ENCODE results near the gene WSCD1. TPM values are rescaled to one million over a fixed set of nuclear protein-coding genes. Genes with fewer than 3 reads are reported as not detected.

The WSCD1 gene
- total RNA-seq (2014; rRNA removed; shearing (Covaris generic); ENCODE audit: low replicate concordance), result 38.6 and 45.7 TPM in 2 replicates

DNA sequence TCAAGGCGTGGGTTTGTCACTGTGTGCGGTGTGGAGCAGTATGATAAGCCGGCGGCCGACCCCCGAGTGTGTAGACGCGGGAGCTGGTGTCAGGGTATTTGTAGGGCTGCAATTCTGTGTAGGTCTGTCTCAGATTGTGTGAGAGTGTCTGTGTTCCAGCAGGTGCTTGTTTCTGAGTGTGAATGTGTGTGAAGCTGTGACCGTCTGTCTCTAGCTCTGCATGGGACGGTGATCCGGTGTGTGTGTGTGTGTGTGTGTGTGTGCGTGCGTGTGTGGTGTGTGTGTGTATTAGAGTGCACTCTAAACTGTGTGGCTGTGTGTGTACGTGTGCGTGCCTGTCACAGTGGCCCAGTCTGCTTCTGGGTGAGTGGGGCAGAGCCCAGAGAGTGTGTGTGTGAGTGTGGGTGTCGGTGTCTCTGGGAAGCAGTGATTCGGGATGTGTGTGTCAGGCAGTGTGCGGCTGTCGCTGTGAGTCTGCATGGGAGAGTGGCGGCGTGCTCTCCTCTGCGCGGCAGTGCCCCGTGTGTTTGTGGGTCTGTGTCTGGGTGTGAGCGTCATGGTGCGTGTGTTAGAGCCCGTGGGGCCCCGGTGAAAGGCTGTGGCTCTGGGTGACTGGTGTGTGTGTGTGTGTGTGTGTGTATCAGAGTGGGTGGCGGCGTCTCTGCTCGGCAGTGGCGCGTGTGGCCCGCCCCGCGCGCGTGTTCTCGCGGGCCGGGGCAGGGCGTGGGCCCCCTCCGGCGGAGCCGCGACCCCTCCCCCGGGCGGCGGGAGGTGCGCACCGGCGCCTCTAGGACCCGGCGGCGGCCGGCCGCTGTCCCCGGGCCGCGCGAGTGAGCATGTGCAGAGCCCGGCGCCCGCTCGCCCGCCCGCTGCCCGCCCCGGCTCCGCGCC lies at the start of gene WSCD1:
WSCD1 (plus strand) TSS at position 841 of the 891 bp plus-strand sequence. CDS start 10,280 bp downstream, outside the sequence.
- DNase-seq (ENCODE audit: low read depth), result peak; percentile 59
- in situ Hi-C loops (cut with HindIII; ENCODE audit: low pct_unique_long_range_greater_than_20kb, low sequenced_read_pairs), result no loop called here

DNA sequence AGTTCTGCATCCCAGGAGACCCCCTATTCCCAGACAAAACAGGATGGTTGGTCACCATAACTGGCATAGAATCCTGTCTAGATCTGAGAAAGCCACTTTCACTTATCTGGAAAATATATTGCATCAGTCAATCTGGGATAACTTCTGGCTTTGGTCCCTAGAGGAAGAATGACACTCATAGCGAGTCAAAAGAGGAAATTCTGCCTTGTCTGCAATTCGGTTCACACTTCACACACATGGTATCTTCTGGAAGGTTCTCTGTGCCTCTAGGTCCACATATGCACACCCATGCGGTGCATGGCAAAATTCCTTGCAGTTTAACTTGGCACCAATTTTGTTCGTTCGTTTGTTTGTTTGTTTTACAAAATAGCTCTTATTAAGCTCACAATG lies 49.2 kb upstream of the WSCD1 start:
- DNase-seq (ENCODE audit: low read depth), result no peak

DNA sequence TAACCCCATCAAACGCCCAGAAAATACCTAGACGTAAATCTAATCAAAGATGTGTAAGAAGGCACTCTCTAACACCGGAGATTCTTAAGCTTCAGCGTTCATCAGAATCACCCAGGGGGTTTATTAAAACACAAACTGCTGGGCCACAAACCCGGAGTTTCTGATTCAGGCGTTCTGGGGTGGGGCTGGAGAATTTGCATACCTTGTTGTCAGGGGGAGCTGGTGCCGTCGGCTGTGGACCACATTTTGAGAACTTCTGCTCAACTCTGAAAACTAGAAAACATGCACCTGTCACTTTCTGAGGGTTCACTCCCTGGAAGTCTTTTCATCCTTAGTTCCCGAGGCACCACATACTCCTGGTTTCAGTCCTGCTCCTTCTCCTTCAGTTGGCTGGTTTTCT lies 48.6 kb upstream of the WSCD1 start:
- no peak for DNase-seq (ENCODE audit: low read depth)
- in situ Hi-C loops (cut with HindIII; ENCODE audit: low pct_unique_long_range_greater_than_20kb, low sequenced_read_pairs), result no loop called here

More for the DNA sequence above, 49.2 kb upstream of the WSCD1 start:
- in situ Hi-C loops (cut with HindIII; ENCODE audit: low pct_unique_long_range_greater_than_20kb, low sequenced_read_pairs), result no loop called here

DNA sequence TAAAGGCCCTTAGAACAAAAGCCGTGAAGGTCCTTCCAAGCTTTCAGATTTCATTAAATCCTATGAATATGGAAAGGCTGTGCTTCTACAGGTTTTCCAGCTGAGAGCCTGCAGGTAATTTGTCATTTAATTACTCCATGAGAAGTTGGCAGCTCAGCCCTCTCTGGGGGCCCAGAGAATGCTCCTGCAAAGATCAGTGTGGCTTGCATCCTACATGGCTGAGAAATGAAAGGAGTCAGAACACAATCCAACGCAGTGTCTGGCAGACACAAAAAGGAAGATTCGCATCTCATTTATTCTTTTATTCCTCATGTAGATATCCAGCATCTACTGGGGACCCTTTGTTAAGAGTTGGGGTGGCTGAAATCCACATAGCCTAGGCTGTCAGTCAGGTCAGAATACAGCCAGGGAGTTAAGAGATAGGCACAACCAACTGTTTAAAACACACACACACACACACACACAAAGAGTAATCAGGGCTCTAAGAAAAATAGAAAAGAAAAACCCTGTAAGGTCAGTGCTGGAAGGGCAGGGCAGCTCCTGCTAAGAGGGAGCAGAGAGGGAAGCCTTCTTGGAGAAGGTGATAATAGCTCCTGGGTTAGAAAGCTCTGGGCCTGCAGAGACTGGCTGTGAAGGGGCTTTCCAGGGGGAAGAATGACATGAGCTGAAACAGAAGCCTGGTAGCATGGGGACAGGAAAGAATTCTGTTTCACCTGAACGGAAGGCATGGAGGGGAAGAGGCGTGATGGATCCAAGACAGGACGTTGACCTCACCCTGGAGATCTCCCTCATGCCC lies 46.9 kb upstream of the WSCD1 start:
- no peak for DNase-seq (ENCODE audit: low read depth)
- in situ Hi-C loops (cut with HindIII; ENCODE audit: low pct_unique_long_range_greater_than_20kb, low sequenced_read_pairs), result no loop called here

DNA sequence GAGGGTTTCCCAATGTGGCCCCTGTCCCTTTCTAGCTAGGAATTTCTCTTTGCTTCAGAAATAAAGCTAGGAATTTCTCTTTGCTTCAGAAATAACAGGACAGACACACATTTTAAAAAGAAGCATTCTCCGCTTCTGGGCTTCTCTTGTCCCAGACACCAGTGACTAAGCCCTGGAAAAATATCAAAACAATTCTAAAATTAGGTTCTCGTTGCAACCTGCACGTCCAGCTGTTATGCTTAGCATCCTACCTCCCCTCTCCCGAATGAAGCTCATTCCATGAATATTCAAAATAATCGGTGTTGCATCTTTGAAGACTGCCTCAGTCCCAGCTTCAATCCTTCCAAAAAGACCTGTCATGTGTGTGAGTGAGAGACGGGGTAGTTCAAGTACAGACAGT lies 45.6 kb upstream of the WSCD1 start:
- in situ Hi-C loops (cut with HindIII; ENCODE audit: low pct_unique_long_range_greater_than_20kb, low sequenced_read_pairs), result no loop called here
- no peak for DNase-seq (ENCODE audit: low read depth)

DNA sequence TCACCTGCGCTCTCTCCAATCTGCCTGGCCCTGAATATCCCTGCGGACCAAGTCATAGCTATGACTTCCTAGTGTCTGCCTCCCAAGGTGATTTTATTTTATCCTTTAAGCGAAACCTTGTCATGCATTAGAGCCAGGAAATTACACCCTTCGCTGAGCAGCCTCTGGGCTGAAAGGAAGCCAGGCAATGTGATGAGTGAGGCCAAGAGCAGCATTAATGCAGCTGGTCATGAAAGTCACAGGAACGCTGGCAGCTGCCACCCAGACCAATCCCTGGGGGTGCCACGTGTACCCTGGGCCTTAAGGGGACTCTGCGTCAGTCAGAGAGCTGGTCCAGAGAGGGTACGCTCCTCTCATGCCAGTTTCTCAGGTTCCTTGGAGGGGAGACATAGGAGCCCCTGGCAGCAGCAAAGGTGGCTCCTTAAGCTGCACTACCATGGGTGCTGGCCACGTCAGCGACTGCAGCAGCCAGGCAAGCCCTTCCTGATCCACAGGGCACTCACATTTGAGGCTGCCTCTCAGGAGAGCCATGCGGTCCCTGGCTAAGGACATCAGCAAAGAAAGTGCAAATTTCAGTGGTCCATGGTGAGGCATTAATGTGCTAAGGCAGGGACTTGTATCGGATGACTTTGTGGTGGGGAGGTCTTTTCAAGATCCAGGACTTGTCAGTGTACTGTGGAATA lies 42.7 kb upstream of the WSCD1 start:
- no peak for DNase-seq (ENCODE audit: low read depth)
- in situ Hi-C loops (cut with HindIII; ENCODE audit: low pct_unique_long_range_greater_than_20kb, low sequenced_read_pairs), result no loop called here

DNA sequence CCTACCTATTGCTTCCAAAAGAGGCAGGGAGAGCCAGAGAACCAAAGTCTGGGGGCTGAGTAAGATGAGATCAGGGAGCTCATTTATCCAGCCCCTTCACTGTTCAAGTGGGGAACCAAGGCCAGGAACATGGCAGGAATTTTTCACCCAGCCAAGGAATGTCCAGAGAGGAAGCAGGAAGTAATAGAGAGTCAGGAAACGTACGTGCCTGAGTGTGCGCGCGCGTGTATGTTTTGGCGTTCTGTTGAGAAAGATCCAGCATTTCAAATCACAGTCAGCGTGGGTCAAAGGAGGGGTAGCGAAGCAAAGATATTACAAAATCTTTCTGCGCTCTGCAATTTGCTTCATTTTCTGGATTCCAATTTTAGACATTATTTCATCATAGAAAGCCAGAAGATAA lies 41.9 kb upstream of the WSCD1 start:
- in situ Hi-C loops (cut with HindIII; ENCODE audit: low pct_unique_long_range_greater_than_20kb, low sequenced_read_pairs), result no loop called here
- DNase-seq (ENCODE audit: low read depth), result no peak

DNA sequence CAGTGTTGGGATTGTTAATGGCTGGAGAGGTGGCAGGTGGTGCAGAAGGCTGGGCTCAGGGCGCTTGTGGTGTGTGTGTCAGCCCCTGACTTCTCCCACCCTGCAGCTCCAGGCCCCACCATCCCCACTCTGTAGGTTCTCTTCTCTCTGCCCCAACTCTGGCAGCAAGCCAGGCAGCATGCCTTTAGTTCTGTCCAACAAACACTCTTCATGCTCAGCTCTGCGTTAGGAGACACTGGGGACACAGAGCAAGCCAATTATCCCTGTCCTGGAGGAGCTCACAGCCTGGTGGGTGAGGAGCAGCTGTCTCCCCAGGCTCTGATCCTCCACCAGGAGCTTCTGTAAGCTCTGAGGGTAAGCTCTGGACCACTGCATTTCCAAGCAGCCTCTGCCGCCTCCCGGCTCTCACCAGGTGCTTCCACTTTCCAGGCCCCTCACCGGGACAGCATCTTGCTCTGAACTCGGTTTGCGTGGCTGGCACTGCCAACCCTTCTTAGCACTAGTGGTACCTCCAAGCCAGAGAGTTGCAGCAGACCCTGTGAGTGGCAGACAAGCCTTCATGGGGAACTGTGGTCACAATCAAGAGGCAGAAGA lies 34.3 kb upstream of the WSCD1 start:
- DNase-seq (ENCODE audit: low read depth), result no peak
- in situ Hi-C loops (cut with HindIII; ENCODE audit: low pct_unique_long_range_greater_than_20kb, low sequenced_read_pairs), result no loop called here

DNA sequence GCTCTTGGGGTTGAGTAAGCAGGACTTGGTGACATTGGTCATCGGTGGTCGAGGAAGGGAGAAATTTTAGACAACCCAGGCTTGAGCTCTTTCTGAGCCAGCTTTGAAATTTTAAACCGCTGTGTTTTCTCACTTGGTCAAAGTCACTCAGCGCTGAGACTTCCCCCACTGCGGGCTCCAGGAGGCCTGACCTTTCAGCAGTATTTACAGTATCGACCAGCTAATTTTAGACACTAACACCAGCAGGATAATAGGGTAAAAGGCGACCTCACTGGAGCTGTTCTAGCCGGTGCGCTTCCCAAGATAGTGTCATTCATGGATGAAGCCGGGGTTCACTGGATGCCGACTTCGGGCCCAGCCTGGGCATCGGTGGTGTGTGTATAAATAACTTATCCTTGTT lies 29.7 kb upstream of the WSCD1 start:
- no peak for DNase-seq (ENCODE audit: low read depth)
- in situ Hi-C loops (cut with HindIII; ENCODE audit: low pct_unique_long_range_greater_than_20kb, low sequenced_read_pairs), result no loop called here

DNA sequence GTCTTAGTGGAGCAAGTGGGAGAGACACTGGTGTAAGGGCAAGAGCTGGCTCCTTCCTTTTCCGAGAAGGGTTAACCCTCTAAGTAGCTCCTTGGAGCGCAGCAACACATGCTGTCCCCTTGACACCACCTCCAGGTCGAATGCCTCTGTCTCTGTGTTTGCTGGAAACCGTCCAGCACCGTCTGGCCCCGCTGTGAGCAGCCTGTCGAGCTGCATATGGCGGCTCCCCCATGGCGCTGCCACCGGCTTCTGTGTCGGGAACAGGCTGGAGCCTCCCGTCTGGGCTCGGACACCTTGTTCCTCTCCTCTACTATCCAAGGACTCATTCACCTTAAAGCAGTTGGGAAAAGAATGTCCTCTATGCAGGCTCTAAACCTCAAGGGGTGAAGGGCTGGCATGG lies 28.9 kb upstream of the WSCD1 start:
- DNase-seq (ENCODE audit: low read depth), result no peak
- in situ Hi-C loops (cut with HindIII; ENCODE audit: low pct_unique_long_range_greater_than_20kb, low sequenced_read_pairs), result no loop called here

DNA sequence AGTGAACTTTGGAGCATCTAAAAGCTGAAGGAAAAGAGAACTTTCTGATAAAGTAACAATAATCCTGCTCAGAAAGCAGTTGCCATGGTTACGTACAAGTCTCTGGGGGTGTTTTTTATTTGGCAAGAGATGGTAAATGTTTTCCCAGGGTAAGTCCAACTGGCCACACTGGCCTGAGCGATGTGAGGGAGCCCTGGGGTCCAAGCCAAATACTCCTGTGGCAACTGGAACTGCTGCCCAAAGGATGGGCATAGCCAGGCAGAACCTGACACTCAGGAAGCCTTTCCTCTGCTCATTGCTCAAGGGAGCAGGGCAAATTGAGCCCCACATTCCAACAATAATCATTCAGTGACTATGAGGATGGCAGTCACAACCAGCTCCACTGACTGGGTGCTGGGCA lies 26.8 kb upstream of the WSCD1 start:
- in situ Hi-C loops (cut with HindIII; ENCODE audit: low pct_unique_long_range_greater_than_20kb, low sequenced_read_pairs), result no loop called here
- DNase-seq (ENCODE audit: low read depth), result no peak

DNA sequence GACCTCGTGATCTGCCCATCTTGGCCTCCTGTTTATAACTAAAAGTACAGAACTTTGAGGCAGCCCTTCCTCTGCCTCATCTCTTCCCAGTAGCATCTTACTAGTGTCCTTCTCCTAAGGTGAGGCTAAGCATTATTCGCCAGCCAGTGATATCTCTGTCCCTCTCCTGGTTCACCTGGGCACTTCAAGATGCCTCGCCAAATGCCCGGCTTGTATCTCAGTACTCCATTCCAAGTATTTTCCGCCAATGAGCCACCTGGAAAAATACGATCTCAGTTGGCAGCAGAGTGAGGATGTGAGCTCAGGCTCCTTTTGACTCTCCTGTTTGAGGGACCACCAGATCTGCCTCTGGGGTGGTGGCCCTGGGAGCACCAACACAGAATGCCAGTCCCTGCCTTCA lies 25.9 kb upstream of the WSCD1 start:
- in situ Hi-C loops (cut with HindIII; ENCODE audit: low pct_unique_long_range_greater_than_20kb, low sequenced_read_pairs), result no loop called here
- no peak for DNase-seq (ENCODE audit: low read depth)

DNA sequence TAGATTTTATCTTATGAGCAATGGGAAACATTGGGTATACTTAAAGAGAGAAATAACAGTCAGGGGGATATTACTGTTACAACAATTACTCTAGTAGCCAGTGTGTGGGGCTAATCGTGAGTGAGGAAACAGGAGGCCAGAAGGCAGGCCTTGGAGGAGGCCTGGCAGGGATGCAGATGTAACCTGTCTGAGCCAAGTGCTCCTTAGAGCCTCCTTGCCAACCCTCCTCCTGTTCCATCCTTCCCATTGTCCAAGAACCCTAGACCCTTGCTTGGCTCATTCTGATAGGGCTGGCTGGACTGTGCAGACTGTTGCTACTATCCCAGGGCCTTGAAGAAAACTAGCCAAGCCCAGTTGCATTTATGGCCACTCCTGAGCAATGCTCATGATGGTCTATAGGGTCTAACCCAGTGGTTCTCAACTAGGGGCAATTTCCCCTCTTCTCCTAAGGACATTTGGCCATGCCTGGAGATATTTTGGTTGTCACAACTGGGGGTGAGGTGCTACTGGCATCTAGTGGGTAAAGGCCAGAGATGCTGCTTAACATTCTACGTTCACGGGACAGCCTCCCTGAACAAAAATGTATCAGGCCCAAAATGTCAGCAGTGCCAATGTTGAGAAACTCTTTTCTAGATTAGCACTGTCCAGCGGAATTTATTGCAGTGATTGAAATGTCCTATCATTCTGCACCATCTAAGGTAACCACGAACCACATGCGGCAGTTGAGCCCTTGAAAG lies 24.4 kb upstream of the WSCD1 start:
- DNase-seq (ENCODE audit: low read depth), result no peak
- in situ Hi-C loops (cut with HindIII; ENCODE audit: low pct_unique_long_range_greater_than_20kb, low sequenced_read_pairs), result no loop called here

DNA sequence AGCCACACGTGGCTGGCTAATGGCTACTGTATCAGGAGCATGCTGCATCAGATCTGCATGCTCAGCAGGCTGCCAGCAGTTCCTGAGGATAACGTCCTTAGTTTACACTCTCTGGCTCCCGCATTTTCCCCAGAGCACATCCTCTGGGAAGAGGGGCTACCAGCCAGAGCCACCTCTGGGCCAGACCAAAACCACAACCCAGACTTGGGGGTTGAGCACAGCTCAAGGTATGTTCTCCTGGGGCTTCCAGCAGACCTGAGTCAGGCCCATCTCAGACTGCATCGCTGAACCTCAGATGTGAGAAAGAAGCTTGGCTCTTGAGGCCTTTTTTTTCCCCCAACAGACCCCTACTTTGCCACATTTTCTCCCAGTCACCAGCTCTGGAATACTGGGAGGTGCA lies 23.7 kb upstream of the WSCD1 start:
- no peak for DNase-seq (ENCODE audit: low read depth)
- in situ Hi-C loops (cut with HindIII; ENCODE audit: low pct_unique_long_range_greater_than_20kb, low sequenced_read_pairs), result no loop called here

DNA sequence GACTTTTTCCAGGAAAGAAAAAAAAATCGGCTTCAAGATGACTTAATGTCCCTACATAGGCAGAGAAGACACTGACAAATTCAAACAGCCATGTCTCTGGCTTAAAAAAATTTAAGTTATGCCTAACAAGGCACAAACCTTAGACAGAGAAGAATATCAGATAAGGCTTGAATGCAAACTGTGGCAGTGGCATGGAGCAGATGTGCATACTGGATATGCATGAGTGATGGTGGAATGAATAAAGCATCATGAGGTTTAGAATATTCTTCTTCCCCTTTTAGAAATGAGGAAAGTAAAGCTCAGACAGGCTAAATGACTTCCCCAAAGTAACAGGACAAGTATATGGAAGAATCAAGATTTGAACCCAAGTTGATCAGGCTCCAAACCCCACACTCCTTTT lies 23.2 kb upstream of the WSCD1 start:
- in situ Hi-C loops (cut with HindIII; ENCODE audit: low pct_unique_long_range_greater_than_20kb, low sequenced_read_pairs), result no loop called here
- DNase-seq (ENCODE audit: low read depth), result no peak

DNA sequence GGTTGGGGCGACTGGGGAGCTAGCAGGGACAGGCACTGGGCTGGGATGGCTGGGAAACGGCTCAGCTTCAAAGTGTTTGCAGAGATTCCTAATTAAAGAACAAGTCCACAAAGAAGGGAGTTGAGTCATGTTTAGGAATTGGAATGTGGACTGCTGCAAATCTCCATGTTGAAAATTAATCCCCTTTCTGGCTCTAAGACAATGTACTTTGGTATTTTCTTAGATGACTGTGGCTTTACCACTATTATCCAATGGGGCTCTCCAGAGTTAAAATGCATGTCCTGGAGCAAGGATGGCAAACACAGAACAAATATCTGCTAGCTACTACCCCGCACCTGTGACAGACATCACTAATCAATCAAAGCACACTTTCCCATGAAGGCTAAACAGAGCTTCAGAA lies 22.2 kb upstream of the WSCD1 start:
- in situ Hi-C loops (cut with HindIII; ENCODE audit: low pct_unique_long_range_greater_than_20kb, low sequenced_read_pairs), result no loop called here

DNA sequence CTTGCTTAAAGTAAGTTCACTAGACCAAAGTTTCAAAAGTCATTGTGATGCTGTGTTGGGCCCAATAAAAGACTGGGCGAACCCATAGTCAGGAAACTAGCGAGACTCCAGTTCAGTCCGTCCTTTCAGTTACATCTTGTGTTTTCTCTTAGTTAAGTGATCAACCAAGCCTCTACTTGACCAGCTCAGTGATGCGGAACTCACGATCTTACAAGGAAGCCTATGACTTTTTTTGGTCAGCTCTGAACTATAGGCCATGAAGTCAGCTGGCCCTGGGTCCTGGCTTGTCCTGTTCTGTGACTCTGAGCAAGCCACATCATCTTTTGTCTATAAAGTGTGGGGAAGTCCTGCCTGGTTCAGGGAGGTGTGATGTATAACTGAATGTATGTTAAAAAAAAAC lies 21.7 kb upstream of the WSCD1 start:
- in situ Hi-C loops (cut with HindIII; ENCODE audit: low pct_unique_long_range_greater_than_20kb, low sequenced_read_pairs), result no loop called here
- DNase-seq (ENCODE audit: low read depth), result peak; percentile 86

More for the DNA sequence above, 22.2 kb upstream of the WSCD1 start:
- DNase-seq (ENCODE audit: low read depth), result peak; percentile 79

DNA sequence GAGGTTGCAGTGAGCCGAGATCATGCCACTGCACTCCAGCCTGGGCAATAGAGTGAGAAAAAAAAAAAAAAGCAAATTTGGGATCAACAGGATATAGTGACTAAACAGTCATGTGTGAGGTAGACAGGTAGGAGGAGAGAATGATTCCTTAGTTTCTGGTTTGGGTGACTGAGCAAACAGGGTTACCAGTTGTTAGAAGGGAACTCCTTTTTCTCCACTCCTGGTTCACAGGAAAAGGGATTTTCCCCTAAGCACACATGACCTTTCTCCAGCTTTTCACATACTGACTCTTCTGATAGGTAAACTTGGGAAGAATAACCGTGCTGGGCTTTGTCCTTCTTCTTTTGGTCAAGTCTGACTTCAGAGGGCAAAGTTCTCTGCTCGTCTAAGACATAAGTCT lies 17.3 kb upstream of the WSCD1 start:
- in situ Hi-C loops (cut with HindIII; ENCODE audit: low pct_unique_long_range_greater_than_20kb, low sequenced_read_pairs), result no loop called here
- peak; percentile 68 for DNase-seq (ENCODE audit: low read depth)
